Measurements from ENCODE around the gene SYT17. TPM values are rescaled to one million over a fixed set of nuclear protein-coding genes. Genes with fewer than 3 reads are reported as not detected.
A peak's percentile ranks its signal among the peaks of the same experiment; 100 is the strongest.

The SYT17 gene
- total and polyA plus RNA-seq, 12 donors, result 1.1 to 6.5 (median 3.1) TPM

DNA sequence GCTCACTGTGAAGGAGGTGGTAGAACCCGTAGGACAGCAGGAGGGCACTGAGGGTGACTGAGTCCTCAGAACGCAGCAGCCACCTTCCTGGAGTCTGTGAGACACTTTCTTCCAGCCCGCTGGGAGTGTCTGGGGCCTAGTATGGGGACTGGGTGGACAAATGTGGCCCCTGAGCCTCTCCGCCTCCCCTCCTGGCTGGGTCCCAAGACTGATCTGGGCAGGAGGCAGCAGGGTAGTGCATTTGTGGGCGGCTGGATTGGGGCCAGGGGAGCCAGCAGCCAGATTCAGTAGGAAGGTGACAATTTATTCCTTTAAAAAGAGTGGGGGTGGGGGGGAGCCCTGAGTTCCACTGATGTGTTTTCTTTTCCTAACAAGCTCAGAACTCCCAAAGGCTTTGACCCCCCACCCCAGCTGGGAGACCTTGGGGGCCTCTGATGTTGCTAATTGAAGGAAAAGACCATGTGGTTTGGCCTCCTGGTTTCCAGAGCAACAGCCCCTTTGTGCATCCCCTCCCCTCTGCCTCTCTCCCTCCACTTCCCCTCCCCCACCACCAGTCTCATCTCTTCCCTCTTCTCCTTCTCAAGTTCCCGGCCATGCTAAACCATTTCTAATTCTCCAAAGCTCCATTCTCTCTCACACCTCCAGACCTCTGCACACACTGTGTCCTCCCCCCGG lies 121.9 kb downstream of the SYT17 start:
- DNase-seq, result no peak
- H3K36me3 ChIP-seq (replicated peaks in 1 of 2), result no peaks in the 10 kb centered on the region
- no peaks in the 10 kb centered on the region for H3K9me3 ChIP-seq (replicated peaks in 1 of 3)
- no peak overlapping the region for H3K4me3 ChIP-seq
- 57 to 80% (median 60%) methylated on average over 4 to 7 of the region's 7 CpGs for WGBS, 4 donors
- no peak overlapping the region for H3K27ac ChIP-seq
- intact Hi-C loops (cut with DNase I), result no loop called here
- H3K27me3 ChIP-seq, result no peaks in the 10 kb centered on the region
- H3K4me1 ChIP-seq (replicated peaks in 1 of 2), result no peaks in the 10 kb centered on the region
- no peak for TF ChIP-seq POLR2A (IDR thresholded peaks at IDR 0.05)
- TF ChIP-seq CTCF (IDR thresholded peaks at IDR 0.05), result no peak

DNA sequence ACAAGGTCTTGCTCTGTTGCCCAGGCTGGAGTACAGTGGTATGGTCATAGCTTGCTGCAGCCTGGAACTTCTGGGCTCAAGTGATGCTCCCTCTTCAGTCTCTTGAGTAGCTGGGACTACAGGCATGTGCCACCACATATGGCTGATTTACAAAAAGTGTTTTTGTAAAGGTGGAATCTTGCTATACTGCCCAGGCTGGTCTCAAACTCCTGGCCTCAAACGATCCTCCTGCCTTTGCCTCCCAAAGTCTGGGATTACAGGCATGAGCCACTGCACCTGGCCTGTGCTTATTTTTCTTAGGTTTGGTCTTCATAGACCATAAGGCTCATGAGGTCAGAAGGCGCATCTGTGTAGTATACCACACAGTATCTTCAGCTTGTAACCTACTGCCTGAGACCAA lies 122.8 kb downstream of the SYT17 start:
- Histone ChIP-seq H3K9me3 (replicated peaks in 1 of 3) (no peaks in the 10 kb centered on the region), H3K4me3 (no peak overlapping the region), H3K27me3 (no peaks in the 10 kb centered on the region), H3K4me1 (replicated peaks in 1 of 2) (no peaks in the 10 kb centered on the region), H3K36me3 (replicated peaks in 1 of 2) (no peaks in the 10 kb centered on the region), H3K27ac (no peak overlapping the region)
- WGBS, 4 donors, result 75 to 82% (median 80%) methylated on average over 2 of the region's 2 CpGs
- no peak for DNase-seq
- TF ChIP-seq POLR2A (IDR thresholded peaks at IDR 0.05), result no peak
- no peak for TF ChIP-seq CTCF (IDR thresholded peaks at IDR 0.05)
- intact Hi-C loops (cut with DNase I), result no loop called here

DNA sequence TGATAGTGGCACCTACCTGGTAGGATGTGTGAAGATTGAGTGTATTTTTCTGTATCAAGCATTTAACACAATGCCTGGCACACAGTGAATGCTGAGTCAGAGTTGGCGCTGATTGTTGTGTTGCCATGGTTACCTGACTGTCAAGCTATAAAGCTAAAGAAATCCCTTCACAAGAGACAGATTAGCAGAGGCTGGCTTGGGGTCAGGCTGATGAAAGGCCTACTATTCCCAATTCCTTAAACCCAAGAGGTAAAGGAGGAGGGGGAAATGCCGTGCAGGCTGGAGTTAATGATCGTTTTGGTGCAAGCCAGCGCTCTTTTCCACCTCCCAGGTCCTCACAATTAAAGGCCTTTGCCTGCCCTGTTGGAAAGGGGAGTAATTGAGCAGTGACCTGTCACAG lies 123.4 kb downstream of the SYT17 start:
- Histone ChIP-seq H3K9me3 (replicated peaks in 1 of 3) (no peaks in the 10 kb centered on the region), H3K27ac (no peak overlapping the region), H3K4me1 (replicated peaks in 1 of 2) (no peaks in the 10 kb centered on the region), H3K36me3 (replicated peaks in 1 of 2) (no peaks in the 10 kb centered on the region), H3K27me3 (no peaks in the 10 kb centered on the region), H3K4me3 (no peak overlapping the region)
- TF ChIP-seq POLR2A (IDR thresholded peaks at IDR 0.05) (no peak), CTCF (IDR thresholded peaks at IDR 0.05) (no peak)
- 47 to 66% (median 53%) methylated on average over 4 of the region's 4 CpGs for WGBS, 4 donors
- intact Hi-C loops (cut with DNase I), result no loop called here
- DNase-seq, result peak in 4 of 7 donors; percentile 27 to 60 (median 40)

GRCh38 chr16:19292186-19292585 lies 124.1 kb downstream of the SYT17 start:
- no peak overlapping the region for H3K4me3 ChIP-seq
- DNase-seq, result no peak
- no peaks in the 10 kb centered on the region for H3K27me3 ChIP-seq
- TF ChIP-seq CTCF (IDR thresholded peaks at IDR 0.05), result no peak
- intact Hi-C loops (cut with DNase I), result no loop called here
- no peak overlapping the region for H3K27ac ChIP-seq
- no peaks in the 10 kb centered on the region for H3K4me1 ChIP-seq (replicated peaks in 1 of 2)
- H3K9me3 ChIP-seq (replicated peaks in 1 of 3), result no peaks in the 10 kb centered on the region
- H3K36me3 ChIP-seq (replicated peaks in 1 of 2), result no peaks in the 10 kb centered on the region
- 62 to 82% (median 67%) methylated on average over 5 of the region's 5 CpGs for WGBS, 4 donors

All from adrenal gland (tissue), 12 donors.